H9 (cell line): Measurements from ENCODE around the gene CFAP100. TPM values are rescaled to one million over a fixed set of nuclear protein-coding genes. Genes with fewer than 3 reads are reported as not detected.

Source experiments
- DNase-seq: peaks from one replicate; pipeline ENCODE4 v3.0.0-alpha.2; 2017
- H2AFZ ChIP-seq: one replicate; pipeline ENCODE4 v1.6.1; 2013; ENCODE audit warnings: mild to moderate bottlenecking, low read length, control low read depth, moderate library complexity
- H2AK5ac ChIP-seq: 2 replicates; pipeline ENCODE4 v1.6.1; 2013; ENCODE audit warnings: low read length, control low read depth, mixed read lengths; ENCODE audit not compliant: insufficient read length
- H2BK120ac ChIP-seq: one replicate; pipeline ENCODE4 v1.6.1; 2013; ENCODE audit warnings: low read depth, mild to moderate bottlenecking, low read length, control low read depth, inconsistent platforms; ENCODE audit not compliant: poor library complexity, severe bottlenecking
- H2BK12ac ChIP-seq: 2 replicates; pipeline ENCODE4 v1.6.1; 2013; ENCODE audit warnings: low read length, control low read depth, mixed read lengths, low read depth; ENCODE audit not compliant: insufficient read length
- H2BK15ac ChIP-seq: 2 replicates; pipeline ENCODE4 v1.6.1; 2013; ENCODE audit warnings: low read depth, low read length, control low read depth
- H2BK20ac ChIP-seq: one replicate; pipeline ENCODE4 v1.6.1; 2013; ENCODE audit warnings: low read depth, mild to moderate bottlenecking, low read length, control low read depth, inconsistent platforms; ENCODE audit not compliant: poor library complexity, severe bottlenecking
- H2BK5ac ChIP-seq: 2 replicates; pipeline ENCODE4 v1.6.1; 2013; ENCODE audit warnings: low read length, control low read depth, mixed read lengths; ENCODE audit not compliant: insufficient read length
- H3K14ac ChIP-seq: 2 replicates; pipeline ENCODE4 v1.6.1; 2013; ENCODE audit warnings: low read length, control low read depth; ENCODE audit not compliant: insufficient read depth
- H3K18ac ChIP-seq: 2 replicates; pipeline ENCODE4 v1.6.1; 2013; ENCODE audit warnings: low read depth, mild to moderate bottlenecking, mixed read lengths, low read length, control low read depth; ENCODE audit not compliant: insufficient read length
- H3K23ac ChIP-seq: 2 replicates; pipeline ENCODE4 v1.6.1; 2013; ENCODE audit warnings: low read length, control low read depth, mixed read lengths, low read depth; ENCODE audit not compliant: insufficient read length
- H3K23me2 ChIP-seq: 2 replicates; pipeline ENCODE4 v1.6.1; 2013; ENCODE audit warnings: low read depth, mild to moderate bottlenecking, mixed read lengths, low read length, control low read depth; ENCODE audit not compliant: insufficient read length, poor library complexity, severe bottlenecking
- H3K27ac ChIP-seq: 2 replicates; pipeline ENCODE4 v1.5.1; 2013; ENCODE audit warnings: low read length, control low read depth, mixed read lengths, low read depth; ENCODE audit not compliant: insufficient read length
- H3K27me3 ChIP-seq: 2 replicates; pipeline ENCODE4 v1.6.1; 2013; ENCODE audit warnings: low read length, control low read depth, inconsistent platforms; ENCODE audit not compliant: insufficient read depth
- H3K4ac ChIP-seq: 2 replicates; pipeline ENCODE4 v1.6.1; 2013; ENCODE audit warnings: low read depth, mild to moderate bottlenecking, control low read depth, inconsistent platforms, low read length, moderate library complexity
- H3K4me1 ChIP-seq: 2 replicates; pipeline ENCODE4 v1.6.1; 2013; ENCODE audit warnings: low read length, control low read depth, inconsistent platforms; ENCODE audit not compliant: insufficient read depth
- H3K4me2 ChIP-seq: 2 replicates; pipeline ENCODE4 v1.6.1; 2013; ENCODE audit warnings: low read length, control low read depth, mixed read lengths; ENCODE audit not compliant: insufficient read length, insufficient read depth
- H3K56ac ChIP-seq: 2 replicates; pipeline ENCODE4 v1.6.1; 2013; ENCODE audit warnings: low read depth, mild to moderate bottlenecking, mixed read lengths, low read length, control low read depth; ENCODE audit not compliant: insufficient read length
- H3K79me1 ChIP-seq: 2 replicates; pipeline ENCODE4 v1.6.1; 2013; ENCODE audit warnings: low read depth, mild to moderate bottlenecking, moderate library complexity, low read length, control low read depth, inconsistent platforms; ENCODE audit not compliant: insufficient read depth, poor library complexity, severe bottlenecking
- H3K79me2 ChIP-seq: 2 replicates; pipeline ENCODE4 v1.6.1; 2013; ENCODE audit warnings: low read length, control low read depth, inconsistent platforms; ENCODE audit not compliant: insufficient read depth
- H3K9ac ChIP-seq: 2 replicates; pipeline ENCODE4 v1.6.1; 2013; ENCODE audit warnings: low read length, control low read depth, mixed read lengths; ENCODE audit not compliant: insufficient read length; ENCODE audit errors: extremely low read depth
- H3K9me3 ChIP-seq: one replicate; pipeline ENCODE4 v1.6.1; 2013; ENCODE audit warnings: low read depth, low read length, inconsistent platforms; ENCODE audit not compliant: control insufficient read depth
- H3T11ph ChIP-seq: one replicate; pipeline ENCODE4 v1.6.1; 2013; ENCODE audit warnings: mild to moderate bottlenecking, low read length, control low read depth, inconsistent platforms
- H4K20me1 ChIP-seq: one replicate; pipeline ENCODE4 v1.6.1; 2013; ENCODE audit not compliant: control insufficient read depth, insufficient read length, insufficient read depth
- H4K5ac ChIP-seq: 2 replicates; pipeline ENCODE4 v1.6.1; 2013; ENCODE audit warnings: low read depth, mild to moderate bottlenecking, mixed read lengths, low read length, control low read depth; ENCODE audit not compliant: insufficient read length
- H4K8ac ChIP-seq: replicated peaks from 2 replicates; pipeline ENCODE4 v1.6.1; 2013; ENCODE audit warnings: low read length, control low read depth, mixed read lengths, low read depth; ENCODE audit not compliant: insufficient read length
- H4K91ac ChIP-seq: 2 replicates; pipeline ENCODE4 v1.6.1; 2013; ENCODE audit warnings: low read depth, mild to moderate bottlenecking, moderate library complexity, mixed read lengths, low read length, control low read depth; ENCODE audit not compliant: insufficient read length
- H3K27ac Mint-ChIP-seq, 3 experiments: 2 replicates in 2 of 3; 3 replicates in 1 of 3; pipeline ENCODE4 v1.8.0; 2020 to 2021; ENCODE audit warnings: mixed read lengths in 3 of 3, mild to moderate bottlenecking in 1 of 3, moderate library complexity in 1 of 3
- H3K27me3 Mint-ChIP-seq: 2 replicates; pipeline ENCODE4 v1.8.0; 2021; ENCODE audit warnings: low read depth, mild to moderate bottlenecking, moderate library complexity, mixed read lengths
- H3K36me3 Mint-ChIP-seq, 3 experiments: 2 replicates in 2 of 3; 3 replicates in 1 of 3; pipeline ENCODE4 v1.8.0; 2020 to 2021; ENCODE audit warnings: low read depth in 3 of 3, mixed read lengths in 3 of 3; ENCODE audit not compliant: insufficient read depth in 1 of 3
- H3K4me1 Mint-ChIP-seq, 2 experiments: 2 replicates each; pipeline ENCODE4 v1.8.0; 2020; ENCODE audit warnings: mixed read lengths in 2 of 2
- H3K4me3 Mint-ChIP-seq, 2 experiments: 2 replicates in 1 of 2; 3 replicates in 1 of 2; pipeline ENCODE4 v1.8.0; 2020 to 2021; ENCODE audit warnings: mild to moderate bottlenecking in 2 of 2, mixed read lengths in 2 of 2, moderate library complexity in 1 of 2
- H3K9me3 Mint-ChIP-seq, 2 experiments: 2 replicates in 1 of 2; 3 replicates in 1 of 2; pipeline ENCODE4 v1.8.0; 2020; ENCODE audit warnings: mild to moderate bottlenecking in 2 of 2, mixed read lengths in 2 of 2, moderate library complexity in 1 of 2
- WGBS: extraction: QIAGEN DNeasy Blood & Tissue Kit; methylation state at CpG from one replicate; pipeline ENCODE4 v1.1.7; 2013; ENCODE audit warnings: missing lambda C conversion rate, low lambda C conversion rate, mixed read lengths; ENCODE audit not compliant: insufficient read length; ENCODE audit errors: extremely low coverage; 5-methylcytosine and 5-hydroxymethylcytosine counted together
- total RNA-seq: library from RNA; stranded (reverse); gene quantifications from 2 replicates; pipeline ENCODE4 v1.2.1, GENCODE V29; 2021
- TF ChIP-seq, protein P1 (sequence below): fragments of 200-600 bp; sonication (generic); conservative IDR thresholded peaks from 3 replicates; pipeline ENCODE4 v1.8.0; 2021; ENCODE audit warnings: antibody characterized with exemption, mild to moderate bottlenecking

The CFAP100 gene
- total RNA-seq, 1 experiment from 2014 or later: 0.44 TPM

DNA sequence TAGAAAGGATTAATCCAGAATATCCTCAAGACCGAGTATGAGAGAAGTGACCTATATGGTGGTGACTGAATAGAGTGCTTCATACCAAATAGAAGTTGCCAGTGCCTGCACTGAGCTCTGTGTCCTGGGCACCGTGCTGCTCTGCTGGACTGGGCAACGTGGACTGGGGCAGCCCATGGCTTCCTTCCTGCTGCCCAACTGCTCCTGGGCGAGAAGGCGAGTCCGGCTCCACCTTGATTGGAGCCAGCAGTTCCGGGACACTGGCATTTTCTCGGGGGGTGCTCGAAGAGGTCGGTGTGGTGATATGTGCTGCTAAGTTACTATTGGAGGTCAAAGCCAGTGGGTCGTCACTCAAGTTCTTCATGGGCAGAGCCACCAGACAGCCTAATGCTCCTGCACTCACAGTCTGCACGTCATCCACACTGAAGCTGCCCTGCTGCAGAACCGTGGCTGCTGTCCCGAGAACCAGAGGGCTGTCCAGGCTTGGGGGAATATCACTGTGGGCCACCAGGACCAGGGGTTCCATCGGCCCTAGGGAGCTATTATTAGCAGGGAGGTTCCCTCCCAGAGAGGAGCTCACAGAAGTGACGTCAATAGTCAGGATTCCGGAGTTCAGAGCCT is 66.9 kb downstream of the CFAP100 start:
- Histone ChIP-seq H3K27ac (no peak overlapping the region), H3K9ac (no peak overlapping the region), H2BK12ac (no peak overlapping the region), H3K27me3 (no peaks in the 10 kb centered on the region), H3K18ac (no peak overlapping the region), H4K20me1 (no peaks in the 10 kb centered on the region), H4K5ac (no peak overlapping the region), H2BK15ac (no peak overlapping the region), H2BK5ac (no peak overlapping the region), H3K23me2 (no peaks in the 10 kb centered on the region), H3K79me1 (no peaks in the 10 kb centered on the region), H3K56ac (no peak overlapping the region), H3K9me3 (no peaks in the 10 kb centered on the region), H4K8ac (no peak overlapping the region), H4K91ac (no peak overlapping the region), H2BK20ac (no peak overlapping the region), H3K14ac (no peak overlapping the region), H2AFZ (no peak overlapping the region), H2AK5ac (no peak overlapping the region), H3K4me1 (no peaks in the 10 kb centered on the region), H3K4ac (no peak overlapping the region), H3K4me2 (no peak overlapping the region), H3K23ac (no peak overlapping the region), H2BK120ac (no peak overlapping the region), H3K79me2 (no peaks in the 10 kb centered on the region), H3T11ph (no peak overlapping the region)
- Mint-ChIP-seq H3K36me3 (peaks cover 33 to 92% (median 73%) of the 10 kb centered on the region in 3 experiments; a peak in 6 of 7 replicates), H3K4me1 (no peaks in the 10 kb centered on the region), H3K27ac (no peak overlapping the region), H3K9me3 (no peaks in the 10 kb centered on the region), H3K4me3 (no peak overlapping the region), H3K27me3 (no peaks in the 10 kb centered on the region)
- no peak for DNase-seq
- no CpG with 5 or more reads among the region's 17 CpGs for WGBS
- TF ChIP-seq, protein P1, sequence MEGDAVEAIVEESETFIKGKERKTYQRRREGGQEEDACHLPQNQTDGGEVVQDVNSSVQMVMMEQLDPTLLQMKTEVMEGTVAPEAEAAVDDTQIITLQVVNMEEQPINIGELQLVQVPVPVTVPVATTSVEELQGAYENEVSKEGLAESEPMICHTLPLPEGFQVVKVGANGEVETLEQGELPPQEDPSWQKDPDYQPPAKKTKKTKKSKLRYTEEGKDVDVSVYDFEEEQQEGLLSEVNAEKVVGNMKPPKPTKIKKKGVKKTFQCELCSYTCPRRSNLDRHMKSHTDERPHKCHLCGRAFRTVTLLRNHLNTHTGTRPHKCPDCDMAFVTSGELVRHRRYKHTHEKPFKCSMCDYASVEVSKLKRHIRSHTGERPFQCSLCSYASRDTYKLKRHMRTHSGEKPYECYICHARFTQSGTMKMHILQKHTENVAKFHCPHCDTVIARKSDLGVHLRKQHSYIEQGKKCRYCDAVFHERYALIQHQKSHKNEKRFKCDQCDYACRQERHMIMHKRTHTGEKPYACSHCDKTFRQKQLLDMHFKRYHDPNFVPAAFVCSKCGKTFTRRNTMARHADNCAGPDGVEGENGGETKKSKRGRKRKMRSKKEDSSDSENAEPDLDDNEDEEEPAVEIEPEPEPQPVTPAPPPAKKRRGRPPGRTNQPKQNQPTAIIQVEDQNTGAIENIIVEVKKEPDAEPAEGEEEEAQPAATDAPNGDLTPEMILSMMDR: no peak
